WTC11 (cell line): Measurements from ENCODE around the gene FBXL16. TPM values are rescaled to one million over a fixed set of nuclear protein-coding genes. Genes with fewer than 3 reads are reported as not detected.

Source experiments
- ATF1 ChIP-seq: sonication (generic); formaldehyde crosslinking; IDR thresholded peaks from 2 replicates; pipeline ENCODE4 v1.8.1; 2023; ENCODE audit warnings: mild to moderate bottlenecking, moderate library complexity, missing genetic modification reagents
- CBFB ChIP-seq: sonication (generic); formaldehyde crosslinking; IDR thresholded peaks from 2 replicates; pipeline ENCODE4 v1.8.1; 2022; ENCODE audit warnings: mild to moderate bottlenecking, low read depth, missing genetic modification reagents
- CTCF ChIP-seq: fragments of 200-600 bp; IDR thresholded peaks from 2 replicates; pipeline ENCODE4 v1.8.0; 2022; ENCODE audit warnings: antibody characterized with exemption
- HMGA2 ChIP-seq: fragments of 250-450 bp; sonication (Bioruptor Pico); IDR thresholded peaks from 2 replicates; pipeline ENCODE4 v1.4.0; 2021; ENCODE audit warnings: mild to moderate bottlenecking, moderate library complexity
- OVOL2 ChIP-seq: fragments of 250-450 bp; sonication (Bioruptor Pico); IDR thresholded peaks from 2 replicates; pipeline ENCODE4 v1.9.0; 2021; ENCODE audit warnings: mild to moderate bottlenecking, borderline replicate concordance
- PRDM15 ChIP-seq: sonication (generic); formaldehyde crosslinking; IDR thresholded peaks from 2 replicates; pipeline ENCODE4 v1.8.0; 2022; ENCODE audit warnings: missing genetic modification reagents
- PRRX2 ChIP-seq: fragments of 250-450 bp; sonication (Bioruptor Pico); IDR thresholded peaks from 2 replicates; pipeline ENCODE4 v1.8.0; 2021; ENCODE audit warnings: mild to moderate bottlenecking
- SMAD4 ChIP-seq: sonication (generic); formaldehyde crosslinking; IDR thresholded peaks from 2 replicates; pipeline ENCODE4 v1.8.0; 2022; ENCODE audit warnings: mild to moderate bottlenecking, missing genetic modification reagents
- ZNF138 ChIP-seq: sonication (generic); formaldehyde crosslinking; conservative IDR thresholded peaks from 2 replicates; pipeline ENCODE4 v1.8.1; 2022; ENCODE audit warnings: mild to moderate bottlenecking, moderate library complexity, missing genetic modification reagents
- ZNF219 ChIP-seq: sonication (generic); formaldehyde crosslinking; IDR thresholded peaks from 2 replicates; pipeline ENCODE4 v1.8.0; 2023; ENCODE audit warnings: missing genetic modification reagents, mild to moderate bottlenecking, borderline replicate concordance
- ZNF671 ChIP-seq: fragments of 250-450 bp; sonication (Bioruptor Pico); IDR thresholded peaks from 2 replicates; pipeline ENCODE4 v1.8.0; 2021; ENCODE audit warnings: mild to moderate bottlenecking
- total RNA-seq: library from RNA; stranded (reverse); gene quantifications from 3 replicates; pipeline ENCODE4 v1.2.3, GENCODE V29; 2021
- TF ChIP-seq, protein P1 (sequence below): sonication (generic); formaldehyde crosslinking; IDR thresholded peaks from 2 replicates; pipeline ENCODE4 v1.8.1; 2022; ENCODE audit warnings: low read depth, mild to moderate bottlenecking, moderate library complexity, missing genetic modification reagents, borderline replicate concordance
- TF ChIP-seq, protein P2 (sequence below): sonication (generic); formaldehyde crosslinking; IDR thresholded peaks from 2 replicates; pipeline ENCODE4 v1.8.1; 2023; ENCODE audit warnings: mild to moderate bottlenecking, moderate library complexity, missing genetic modification reagents
- TF ChIP-seq, protein P3 (sequence below): sonication (generic); formaldehyde crosslinking; IDR thresholded peaks from 2 replicates; pipeline ENCODE4 v1.8.1; 2023; ENCODE audit warnings: mild to moderate bottlenecking, missing genetic modification reagents, moderate library complexity
- TF ChIP-seq, protein P4 (sequence below): sonication (generic); formaldehyde crosslinking; IDR thresholded peaks from 2 replicates; pipeline ENCODE4 v1.8.0; 2023; ENCODE audit warnings: missing genetic modification reagents, mild to moderate bottlenecking, borderline replicate concordance
- TF ChIP-seq, protein P5 (sequence below): fragments of 250-450 bp; sonication (Bioruptor Pico); conservative IDR thresholded peaks from 2 replicates; pipeline ENCODE4 v1.9.0; 2021; ENCODE audit warnings: mild to moderate bottlenecking
- TF ChIP-seq, protein P6 (sequence below): sonication (generic); formaldehyde crosslinking; IDR thresholded peaks from 2 replicates; pipeline ENCODE4 v1.8.0; 2023; ENCODE audit warnings: mild to moderate bottlenecking, missing genetic modification reagents

Gene FBXL16
- total RNA-seq, 1 experiment from 2014 or later, result 22.7 TPM

DNA sequence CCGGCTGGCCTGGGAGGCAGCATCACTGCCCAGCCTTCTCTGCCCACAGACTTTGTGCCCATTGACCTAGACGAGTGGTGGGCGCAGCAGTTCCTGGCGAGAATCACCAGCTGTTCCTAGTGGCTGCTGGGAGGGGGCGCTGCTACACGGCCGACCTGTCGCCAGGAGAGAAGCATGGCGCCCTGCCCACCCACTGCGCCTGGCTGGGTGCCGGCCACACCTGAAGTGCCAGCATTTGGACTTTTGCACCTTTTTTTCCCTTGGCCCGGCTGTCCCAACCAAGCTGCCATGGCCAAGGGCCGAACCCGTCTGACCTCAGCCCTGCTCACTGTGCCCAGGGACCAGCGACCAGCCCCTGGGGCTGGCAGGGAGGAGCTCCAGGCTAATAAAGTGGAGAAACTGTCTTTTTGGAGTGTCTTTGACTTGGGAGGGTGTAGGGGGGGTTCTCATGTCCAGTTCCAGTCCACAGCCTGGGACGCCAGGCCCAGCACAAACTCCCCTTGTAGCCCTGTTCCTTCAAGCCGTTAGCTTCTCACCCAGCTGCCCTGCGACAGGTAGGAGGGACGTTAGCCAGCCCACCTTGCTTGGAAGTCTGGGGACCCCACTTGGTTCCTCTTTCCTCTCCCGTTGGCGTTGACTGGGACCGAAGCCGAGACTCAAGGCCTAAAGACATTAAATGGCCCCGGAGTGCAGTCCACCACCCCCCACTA is 57.4 kb downstream of the FBXL16 start (continued):
- TF ChIP-seq, protein P1, sequence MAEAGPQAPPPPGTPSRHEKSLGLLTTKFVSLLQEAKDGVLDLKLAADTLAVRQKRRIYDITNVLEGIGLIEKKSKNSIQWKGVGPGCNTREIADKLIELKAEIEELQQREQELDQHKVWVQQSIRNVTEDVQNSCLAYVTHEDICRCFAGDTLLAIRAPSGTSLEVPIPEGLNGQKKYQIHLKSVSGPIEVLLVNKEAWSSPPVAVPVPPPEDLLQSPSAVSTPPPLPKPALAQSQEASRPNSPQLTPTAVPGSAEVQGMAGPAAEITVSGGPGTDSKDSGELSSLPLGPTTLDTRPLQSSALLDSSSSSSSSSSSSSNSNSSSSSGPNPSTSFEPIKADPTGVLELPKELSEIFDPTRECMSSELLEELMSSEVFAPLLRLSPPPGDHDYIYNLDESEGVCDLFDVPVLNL (CRISPR knock-in tag), result no peak
- TF ChIP-seq HMGA2 (CRISPR knock-in tag) (no peak), ZNF219 (CRISPR knock-in tag) (no peak), CTCF (peak; percentile 43; the same call in 1 of the 2 replicates), OVOL2 (no peak), CBFB (no peak), ATF1 (CRISPR knock-in tag) (no peak), SMAD4 (CRISPR knock-in tag) (no peak), PRRX2 (no peak), ZNF138 (CRISPR knock-in tag) (no peak), ZNF671 (CRISPR knock-in tag) (no peak), PRDM15 (CRISPR knock-in tag) (no peak)
- TF ChIP-seq, protein P2, sequence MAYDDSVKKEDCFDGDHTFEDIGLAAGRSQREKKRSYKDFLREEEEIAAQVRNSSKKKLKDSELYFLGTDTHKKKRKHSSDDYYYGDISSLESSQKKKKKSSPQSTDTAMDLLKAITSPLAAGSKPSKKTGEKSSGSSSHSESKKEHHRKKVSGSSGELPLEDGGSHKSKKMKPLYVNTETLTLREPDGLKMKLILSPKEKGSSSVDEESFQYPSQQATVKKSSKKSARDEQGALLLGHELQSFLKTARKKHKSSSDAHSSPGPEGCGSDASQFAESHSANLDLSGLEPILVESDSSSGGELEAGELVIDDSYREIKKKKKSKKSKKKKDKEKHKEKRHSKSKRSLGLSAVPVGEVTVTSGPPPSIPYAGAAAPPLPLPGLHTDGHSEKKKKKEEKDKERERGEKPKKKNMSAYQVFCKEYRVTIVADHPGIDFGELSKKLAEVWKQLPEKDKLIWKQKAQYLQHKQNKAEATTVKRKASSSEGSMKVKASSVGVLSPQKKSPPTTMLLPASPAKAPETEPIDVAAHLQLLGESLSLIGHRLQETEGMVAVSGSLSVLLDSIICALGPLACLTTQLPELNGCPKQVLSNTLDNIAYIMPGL (CRISPR knock-in tag), result 0 out of 2 replicates have a peak, but pooled peaks have one; percentile 38
- TF ChIP-seq, protein P3, sequence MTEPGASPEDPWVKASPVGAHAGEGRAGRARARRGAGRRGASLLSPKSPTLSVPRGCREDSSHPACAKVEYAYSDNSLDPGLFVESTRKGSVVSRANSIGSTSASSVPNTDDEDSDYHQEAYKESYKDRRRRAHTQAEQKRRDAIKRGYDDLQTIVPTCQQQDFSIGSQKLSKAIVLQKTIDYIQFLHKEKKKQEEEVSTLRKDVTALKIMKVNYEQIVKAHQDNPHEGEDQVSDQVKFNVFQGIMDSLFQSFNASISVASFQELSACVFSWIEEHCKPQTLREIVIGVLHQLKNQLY (CRISPR knock-in tag), result no peak
- TF ChIP-seq, protein P4, sequence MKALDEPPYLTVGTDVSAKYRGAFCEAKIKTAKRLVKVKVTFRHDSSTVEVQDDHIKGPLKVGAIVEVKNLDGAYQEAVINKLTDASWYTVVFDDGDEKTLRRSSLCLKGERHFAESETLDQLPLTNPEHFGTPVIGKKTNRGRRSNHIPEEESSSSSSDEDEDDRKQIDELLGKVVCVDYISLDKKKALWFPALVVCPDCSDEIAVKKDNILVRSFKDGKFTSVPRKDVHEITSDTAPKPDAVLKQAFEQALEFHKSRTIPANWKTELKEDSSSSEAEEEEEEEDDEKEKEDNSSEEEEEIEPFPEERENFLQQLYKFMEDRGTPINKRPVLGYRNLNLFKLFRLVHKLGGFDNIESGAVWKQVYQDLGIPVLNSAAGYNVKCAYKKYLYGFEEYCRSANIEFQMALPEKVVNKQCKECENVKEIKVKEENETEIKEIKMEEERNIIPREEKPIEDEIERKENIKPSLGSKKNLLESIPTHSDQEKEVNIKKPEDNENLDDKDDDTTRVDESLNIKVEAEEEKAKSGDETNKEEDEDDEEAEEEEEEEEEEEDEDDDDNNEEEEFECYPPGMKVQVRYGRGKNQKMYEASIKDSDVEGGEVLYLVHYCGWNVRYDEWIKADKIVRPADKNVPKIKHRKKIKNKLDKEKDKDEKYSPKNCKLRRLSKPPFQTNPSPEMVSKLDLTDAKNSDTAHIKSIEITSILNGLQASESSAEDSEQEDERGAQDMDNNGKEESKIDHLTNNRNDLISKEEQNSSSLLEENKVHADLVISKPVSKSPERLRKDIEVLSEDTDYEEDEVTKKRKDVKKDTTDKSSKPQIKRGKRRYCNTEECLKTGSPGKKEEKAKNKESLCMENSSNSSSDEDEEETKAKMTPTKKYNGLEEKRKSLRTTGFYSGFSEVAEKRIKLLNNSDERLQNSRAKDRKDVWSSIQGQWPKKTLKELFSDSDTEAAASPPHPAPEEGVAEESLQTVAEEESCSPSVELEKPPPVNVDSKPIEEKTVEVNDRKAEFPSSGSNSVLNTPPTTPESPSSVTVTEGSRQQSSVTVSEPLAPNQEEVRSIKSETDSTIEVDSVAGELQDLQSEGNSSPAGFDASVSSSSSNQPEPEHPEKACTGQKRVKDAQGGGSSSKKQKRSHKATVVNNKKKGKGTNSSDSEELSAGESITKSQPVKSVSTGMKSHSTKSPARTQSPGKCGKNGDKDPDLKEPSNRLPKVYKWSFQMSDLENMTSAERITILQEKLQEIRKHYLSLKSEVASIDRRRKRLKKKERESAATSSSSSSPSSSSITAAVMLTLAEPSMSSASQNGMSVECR (CRISPR knock-in tag), result no peak
- TF ChIP-seq, protein P5, sequence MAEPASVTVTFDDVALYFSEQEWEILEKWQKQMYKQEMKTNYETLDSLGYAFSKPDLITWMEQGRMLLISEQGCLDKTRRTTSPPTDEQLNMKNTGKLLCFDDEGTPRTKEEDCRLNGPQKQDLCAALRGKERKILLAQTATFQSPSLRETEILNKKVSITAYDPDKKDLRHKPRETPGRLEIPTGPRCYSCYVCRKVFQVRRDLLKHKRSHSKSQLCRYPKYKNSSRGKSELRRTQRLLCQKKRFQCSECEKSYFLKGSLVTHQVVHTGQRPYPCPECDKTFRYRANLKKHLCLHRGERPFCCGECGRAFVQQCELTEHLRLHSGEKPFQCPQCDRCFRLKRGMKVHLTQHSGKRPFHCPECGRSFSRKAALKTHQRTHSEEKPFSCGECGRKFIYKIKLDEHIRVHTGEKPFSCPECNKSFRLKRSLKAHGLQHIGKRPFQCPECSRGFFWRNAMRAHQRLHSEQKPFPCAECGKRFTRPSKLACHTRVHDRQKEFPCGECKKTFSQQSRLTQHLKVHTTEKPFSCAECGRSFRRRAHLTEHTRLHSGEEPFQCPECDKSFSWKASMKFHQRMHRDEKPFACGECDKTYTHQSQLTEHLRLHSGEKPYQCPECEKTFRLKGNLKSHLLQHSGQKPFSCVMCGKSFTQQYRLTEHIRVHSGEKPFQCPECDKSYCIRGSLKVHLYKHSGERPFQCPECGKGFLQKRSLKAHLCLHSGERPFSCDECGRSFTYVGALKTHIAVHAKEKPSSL (CRISPR knock-in tag), result no peak
- TF ChIP-seq, protein P6, sequence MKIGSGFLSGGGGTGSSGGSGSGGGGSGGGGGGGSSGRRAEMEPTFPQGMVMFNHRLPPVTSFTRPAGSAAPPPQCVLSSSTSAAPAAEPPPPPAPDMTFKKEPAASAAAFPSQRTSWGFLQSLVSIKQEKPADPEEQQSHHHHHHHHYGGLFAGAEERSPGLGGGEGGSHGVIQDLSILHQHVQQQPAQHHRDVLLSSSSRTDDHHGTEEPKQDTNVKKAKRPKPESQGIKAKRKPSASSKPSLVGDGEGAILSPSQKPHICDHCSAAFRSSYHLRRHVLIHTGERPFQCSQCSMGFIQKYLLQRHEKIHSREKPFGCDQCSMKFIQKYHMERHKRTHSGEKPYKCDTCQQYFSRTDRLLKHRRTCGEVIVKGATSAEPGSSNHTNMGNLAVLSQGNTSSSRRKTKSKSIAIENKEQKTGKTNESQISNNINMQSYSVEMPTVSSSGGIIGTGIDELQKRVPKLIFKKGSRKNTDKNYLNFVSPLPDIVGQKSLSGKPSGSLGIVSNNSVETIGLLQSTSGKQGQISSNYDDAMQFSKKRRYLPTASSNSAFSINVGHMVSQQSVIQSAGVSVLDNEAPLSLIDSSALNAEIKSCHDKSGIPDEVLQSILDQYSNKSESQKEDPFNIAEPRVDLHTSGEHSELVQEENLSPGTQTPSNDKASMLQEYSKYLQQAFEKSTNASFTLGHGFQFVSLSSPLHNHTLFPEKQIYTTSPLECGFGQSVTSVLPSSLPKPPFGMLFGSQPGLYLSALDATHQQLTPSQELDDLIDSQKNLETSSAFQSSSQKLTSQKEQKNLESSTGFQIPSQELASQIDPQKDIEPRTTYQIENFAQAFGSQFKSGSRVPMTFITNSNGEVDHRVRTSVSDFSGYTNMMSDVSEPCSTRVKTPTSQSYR (CRISPR knock-in tag), result no peak
